NCI-H1436 treated with DMSO at 0.1 percent for 48 hours (cell line): ENCODE results near the gene KRTAP5-4.
"Not testable (repeated sequence)": the region's sequence is repeated elsewhere in the genome, so short reads cannot be mapped to it uniquely, and the experiment has no call there.

Experiments used
- DNase-seq: peaks from one replicate; lab custom pipeline; 2025; lab: John Stamatoyannopoulos, UW

The KRTAP5-4 gene

DNA sequence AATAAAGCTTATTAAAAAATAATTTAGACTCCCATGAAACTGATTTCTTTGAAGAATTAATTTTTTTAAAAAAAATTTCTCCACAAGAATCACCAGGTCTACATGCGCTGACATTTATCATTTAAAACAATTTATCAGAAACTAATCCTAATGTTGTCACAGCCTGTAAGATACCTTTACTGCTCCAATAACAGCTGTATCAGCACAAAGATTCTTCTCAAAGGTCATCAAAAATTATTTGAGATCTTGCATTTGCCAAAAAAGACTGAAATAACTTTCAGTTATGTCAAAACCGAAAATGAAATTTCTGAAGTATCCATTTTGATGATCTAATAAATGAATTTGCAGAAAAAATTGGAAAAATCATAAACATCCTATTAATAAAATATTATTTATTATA, 15.7 kb upstream of the KRTAP5-4 start:
- no peak for DNase-seq

DNA sequence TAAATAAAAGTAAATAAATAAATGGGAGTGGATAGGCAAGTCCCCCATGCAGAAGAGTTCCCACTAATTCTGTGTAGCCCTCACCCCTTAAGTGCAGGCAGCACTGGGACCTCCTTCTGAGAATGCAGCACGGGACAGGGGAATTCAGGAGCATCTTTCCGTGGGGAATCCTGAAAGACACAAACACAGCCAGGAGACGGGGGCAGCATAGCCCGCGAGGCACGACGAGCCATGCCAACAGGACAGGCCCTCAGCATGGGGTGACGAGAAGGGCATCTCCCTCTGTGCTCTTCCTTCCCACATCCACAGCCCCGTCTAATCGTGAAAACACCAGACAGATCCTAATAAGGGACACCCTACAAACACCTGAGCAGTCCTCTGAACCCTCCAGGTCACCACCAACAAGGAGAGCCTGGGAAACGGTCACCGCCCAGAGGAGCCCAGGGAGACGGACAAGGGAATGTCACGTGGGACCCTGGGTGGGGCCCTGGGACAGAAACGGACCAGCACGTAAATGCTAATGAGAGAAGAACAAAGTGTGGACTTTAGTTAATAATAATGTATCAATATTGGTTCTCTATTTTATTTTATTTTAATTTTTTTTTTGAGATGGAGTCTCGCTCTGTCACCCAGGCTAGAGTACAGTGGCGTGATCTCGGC, 14.5 kb upstream of the KRTAP5-4 start:
- DNase-seq, result no peak

DNA sequence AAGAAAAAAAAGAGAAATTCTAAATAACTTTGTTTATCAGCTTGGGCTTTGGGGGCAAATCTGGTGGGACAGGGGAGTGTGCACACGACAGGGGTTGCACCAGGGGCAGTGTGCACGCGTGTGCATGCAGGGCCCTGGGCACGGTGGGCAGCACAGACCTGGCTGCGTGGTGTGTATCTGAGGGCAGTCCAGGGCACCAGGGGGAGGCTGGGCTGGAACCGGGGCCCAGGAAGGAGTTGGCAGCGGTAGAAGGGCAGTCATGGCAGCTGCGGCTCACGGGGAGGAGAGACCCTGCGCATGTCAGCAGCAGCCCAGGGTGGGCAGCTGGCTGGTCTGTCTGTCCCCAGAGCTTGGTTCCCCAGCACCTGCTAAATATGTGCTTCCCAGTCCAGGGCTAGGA, 11.9 kb upstream of the KRTAP5-4 start:
- DNase-seq, result no peak

DNA sequence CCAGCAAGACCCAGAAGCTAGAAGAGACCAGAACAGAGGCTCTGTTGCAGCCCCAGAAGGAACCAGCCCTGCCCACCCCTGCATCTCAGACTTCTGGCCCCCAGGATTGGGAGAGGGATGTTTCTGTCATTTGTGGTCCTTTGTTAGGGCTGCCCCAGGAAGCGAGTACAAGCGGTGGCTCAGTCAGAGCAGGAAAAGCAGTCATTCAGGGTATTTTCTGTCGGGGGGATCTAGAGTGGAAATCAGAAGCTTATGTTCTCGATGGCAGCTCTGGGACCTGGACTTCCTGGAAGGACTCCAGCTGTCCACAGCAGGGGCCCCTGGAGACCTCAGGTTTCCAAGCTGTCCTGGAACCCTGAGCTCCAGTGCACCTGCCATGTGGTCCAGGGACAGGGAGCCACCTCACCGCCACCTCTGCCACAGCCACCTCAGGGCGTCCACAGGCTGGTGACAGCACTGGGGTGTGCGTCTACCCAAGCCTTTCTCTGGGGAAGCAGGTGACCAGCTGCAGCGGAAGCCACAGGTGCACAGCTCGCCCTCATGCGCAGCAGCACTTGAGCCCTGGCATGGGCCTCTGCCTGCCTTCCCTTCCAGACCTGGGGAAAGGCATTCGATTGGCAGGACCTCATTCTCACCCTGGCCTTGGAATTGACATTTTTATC, 10.2 kb upstream of the KRTAP5-4 start:
- DNase-seq, result no peak

DNA sequence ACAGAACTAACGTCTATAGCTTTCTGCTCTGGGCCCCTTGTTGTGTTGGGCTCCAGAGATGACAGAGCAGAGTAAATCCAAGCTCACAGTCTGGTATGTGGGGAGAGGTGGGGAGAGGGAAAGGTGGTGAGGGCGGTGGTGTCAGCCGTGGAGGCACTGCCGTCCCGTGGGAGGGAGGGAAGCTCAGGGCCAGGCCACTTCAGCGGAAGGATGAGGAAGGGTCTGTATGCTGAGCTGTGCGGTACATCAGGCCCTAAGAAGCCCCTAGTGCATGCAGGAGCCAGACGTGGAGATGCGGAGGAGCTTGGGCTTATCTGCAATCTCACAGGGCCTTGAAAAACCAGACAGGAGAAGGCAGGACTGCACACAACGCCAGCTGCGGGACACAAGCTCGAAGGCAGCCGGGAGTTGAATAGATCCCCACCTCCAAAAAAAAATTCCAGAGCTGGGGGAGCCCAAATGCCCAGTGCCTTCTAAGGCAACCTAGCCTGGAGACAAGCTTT, 9.2 kb upstream of the KRTAP5-4 start:
- DNase-seq, result no peak

DNA sequence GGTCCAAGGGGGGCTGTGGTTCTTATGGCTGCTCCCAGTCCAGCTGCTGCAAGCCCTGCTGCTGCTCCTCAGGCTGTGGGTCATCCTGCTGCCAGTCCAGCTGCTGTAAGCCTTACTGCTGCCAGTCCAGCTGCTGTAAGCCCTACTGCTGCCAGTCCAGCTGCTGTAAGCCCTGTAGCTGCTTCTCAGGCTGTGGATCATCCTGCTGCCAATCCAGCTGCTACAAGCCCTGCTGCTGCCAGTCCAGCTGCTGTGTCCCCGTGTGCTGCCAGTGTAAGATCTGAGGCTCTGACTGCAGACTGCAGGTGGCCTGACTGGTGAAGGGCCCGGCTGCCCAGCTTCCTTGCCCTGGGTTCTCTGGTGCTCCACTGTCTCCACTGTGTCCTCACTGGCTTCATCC, 8.3 kb upstream of the KRTAP5-4 start:
- no peak for DNase-seq

DNA sequence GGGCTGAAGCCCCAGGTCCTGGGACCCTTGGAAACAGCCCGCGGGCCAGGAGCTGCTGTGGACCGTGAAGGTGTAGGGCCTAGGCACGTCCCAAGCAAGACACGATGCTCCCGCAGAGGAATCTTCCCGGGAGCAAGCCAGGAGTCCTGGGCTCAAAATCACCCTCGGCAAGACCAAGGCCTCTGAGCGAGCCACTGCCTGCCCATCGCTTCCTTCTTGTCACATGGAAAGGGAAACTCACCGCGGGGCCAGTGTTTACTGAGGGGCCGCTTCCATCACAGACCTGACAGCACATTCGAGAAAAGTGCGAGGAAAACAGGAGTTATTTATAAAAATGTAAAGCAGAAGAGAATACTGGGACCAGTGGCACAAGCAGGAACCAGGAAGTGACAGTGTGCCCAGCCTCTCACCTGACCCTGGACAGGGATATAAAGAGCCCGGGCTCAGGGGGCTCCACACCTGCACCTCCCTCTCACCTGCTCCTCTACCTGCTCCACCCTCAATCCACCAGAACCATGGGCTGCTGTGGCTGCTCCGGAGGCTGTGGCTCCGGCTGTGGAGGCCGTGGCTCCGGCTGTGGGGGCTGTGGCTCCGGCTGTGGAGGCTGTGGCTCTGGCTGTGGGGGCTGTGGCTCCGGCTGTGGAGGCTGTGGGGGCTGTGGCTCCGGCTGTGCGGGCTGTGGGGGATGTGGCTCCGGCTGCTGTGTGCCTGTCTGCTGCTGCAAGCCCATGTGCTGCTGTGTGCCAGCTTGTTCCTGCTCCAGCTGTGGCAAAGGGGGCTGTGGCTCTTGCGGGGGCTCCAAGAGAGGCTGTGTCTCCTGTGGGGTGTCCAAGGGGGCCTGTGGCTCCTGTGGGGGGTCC, 7.6 kb upstream of the KRTAP5-4 start, which contains the start of gene KRTAP5-5:
Gene KRTAP5-5 (plus strand): TSS at position 450 of the 860 bp plus-strand sequence. CDS start 66 bp downstream, at position 516.
- DNase-seq, result no peak

DNA sequence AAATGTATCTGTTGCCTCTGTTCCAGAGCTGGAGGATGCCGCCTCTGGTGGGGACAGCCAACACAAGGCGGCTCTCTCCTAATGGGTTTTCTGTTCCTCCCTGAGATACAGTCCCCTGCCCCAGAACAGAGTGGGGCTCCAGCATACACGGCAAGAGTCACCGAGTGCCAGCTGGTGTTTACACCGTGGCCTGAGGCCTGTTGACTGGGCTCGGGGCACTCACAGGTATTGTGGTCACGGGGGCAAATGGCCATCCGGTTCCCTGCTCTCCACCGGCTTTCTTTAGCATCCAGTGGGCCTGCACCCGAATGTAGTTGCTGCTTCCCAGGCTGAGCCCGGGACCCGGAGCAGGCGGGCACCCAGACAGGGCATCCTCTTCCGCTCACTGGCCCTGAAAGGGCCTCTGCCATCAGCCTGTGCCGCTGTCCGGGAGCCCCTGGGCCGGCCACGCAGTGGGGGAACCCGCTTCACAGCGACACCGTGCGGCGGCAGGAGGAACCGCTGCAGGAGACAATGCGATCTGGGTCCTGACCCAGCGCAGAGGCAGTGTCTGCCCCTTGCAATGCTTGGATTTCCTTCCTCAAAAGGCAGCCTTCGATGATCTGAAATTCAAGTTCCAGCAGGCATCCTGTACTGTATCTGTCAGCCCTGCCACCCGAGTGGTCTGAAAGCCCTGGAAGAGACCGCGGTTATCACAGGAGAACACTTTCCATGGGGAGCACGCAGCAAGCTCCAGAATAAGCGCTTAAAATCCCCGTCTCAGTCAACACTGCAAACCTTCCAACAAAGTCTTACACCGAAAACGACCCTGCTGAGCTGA, 6.8 kb upstream of the KRTAP5-4 start:
- no peak for DNase-seq

DNA sequence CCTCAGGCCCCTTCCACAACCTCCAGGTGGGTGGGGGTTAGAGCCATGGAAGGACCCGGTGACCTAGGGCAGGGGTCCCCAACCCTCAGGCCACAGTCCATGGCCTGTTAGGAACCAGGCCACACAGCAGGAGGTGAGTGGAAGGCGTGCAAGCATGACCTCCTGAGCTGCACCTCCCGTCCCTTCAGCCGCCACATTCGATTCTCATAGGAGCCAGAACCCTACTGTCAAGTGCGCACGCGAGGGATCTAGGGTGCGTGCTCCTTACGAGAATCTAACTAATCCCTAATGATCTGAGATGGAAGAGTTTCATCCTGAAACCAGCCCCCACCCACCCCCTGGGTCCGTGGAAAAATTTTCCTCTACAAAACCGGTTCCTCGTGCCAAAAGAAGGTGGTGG, 3.6 kb upstream of the KRTAP5-4 start:
- no peak for DNase-seq

DNA sequence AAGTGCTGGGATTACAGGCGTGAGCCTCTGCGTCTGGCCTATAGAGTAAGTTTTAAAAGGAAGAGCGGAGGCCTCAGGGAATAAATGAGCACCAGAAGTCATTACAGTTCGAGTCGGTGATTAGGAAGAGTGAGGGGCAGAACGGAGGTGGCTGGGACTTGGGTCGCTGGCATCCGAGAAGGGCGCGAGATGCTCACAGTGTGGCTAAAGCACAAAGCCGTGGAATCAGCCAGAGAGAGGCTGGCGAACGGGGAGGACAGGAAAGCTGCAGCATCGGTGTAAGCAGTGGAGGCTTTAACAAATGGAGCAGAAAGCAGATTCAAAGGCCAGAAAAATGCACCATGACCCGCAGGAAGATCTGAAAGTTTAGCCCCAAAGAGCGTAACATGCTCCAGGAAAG, 2.7 kb upstream of the KRTAP5-4 start:
- no peak for DNase-seq

DNA sequence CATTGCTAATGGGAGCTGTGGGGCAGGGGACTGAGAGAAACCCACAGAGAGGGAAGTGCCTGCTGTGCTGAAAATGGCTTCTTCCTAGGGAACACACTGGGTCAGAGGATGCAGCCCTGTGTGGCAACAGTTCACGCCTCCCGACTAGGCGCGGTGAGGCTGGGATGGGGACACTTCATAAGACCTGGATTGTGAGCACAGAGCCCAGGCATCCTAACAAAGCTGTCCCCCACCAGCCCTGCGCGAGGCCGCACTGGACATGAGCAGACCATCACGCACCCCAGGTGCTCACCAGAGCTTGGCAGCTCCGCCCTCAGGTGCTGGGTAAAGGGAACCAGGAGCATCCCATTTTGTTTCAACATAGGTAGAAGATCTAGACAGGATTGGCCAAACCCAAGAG, 1.8 kb upstream of the KRTAP5-4 start:
- DNase-seq, result no peak

DNA sequence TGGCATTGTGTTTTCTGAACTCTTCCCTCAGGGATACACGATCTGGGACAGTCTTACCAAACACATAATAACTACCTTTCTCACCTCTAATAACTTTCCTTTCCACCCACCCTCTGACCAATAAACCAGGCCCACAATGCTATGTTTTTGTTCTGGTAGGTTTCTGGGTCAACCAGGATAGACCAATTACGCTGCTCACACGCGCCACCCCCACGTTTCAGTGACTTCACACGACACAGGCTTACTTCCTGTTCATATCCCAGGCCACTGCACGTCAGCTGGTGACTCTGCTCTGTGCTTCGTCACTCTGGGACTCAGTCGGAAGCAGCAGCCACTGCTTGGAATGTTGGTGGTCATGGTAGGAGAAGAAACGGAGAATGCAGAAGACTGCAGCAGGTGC, 2.5 kb downstream of the KRTAP5-4 start:
- no peak for DNase-seq

DNA sequence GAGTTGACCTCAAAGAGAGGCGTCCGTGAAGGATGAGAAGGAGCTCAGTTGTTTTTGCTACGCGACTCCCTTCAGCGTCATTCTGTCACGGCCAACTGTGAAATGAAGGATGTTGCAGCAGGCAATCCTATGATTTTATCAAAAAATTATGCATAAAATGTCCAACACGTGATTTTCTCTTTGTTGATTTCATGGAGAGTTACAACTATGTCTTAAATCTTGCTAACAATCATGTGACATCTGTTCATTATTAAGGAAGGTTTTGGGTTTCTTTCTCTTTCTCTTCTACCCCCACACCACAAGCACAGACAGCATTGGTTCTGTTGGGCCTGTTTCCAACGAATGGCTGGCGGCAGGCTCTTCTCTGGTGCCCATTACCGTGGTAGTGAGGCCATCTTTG, 3.7 kb downstream of the KRTAP5-4 start:
- no peak for DNase-seq

DNA sequence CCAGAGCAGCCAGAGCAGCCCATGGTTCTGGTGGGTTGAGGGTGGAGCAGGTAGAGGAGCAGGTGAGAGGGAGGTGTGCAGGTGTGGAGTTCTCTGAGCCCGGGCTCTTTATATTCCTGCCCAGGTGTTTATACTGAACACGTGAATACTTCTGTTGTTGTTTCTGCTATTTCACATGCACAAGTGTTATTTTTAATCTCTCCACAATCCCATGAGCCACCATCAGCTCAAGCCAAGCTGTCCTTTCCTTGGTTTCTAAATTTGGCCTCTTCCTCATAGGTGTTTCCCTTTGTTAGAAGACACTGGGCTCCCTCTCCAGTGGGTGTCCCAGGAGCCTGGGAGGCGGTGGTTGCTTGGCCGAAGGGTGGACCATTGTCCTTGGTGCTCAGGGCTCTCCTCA, 13.6 kb downstream of the KRTAP5-4 start, which contains the start of gene KRTAP5-3:
Gene KRTAP5-3 (minus strand): TSS at position 101 of the 400 bp plus-strand sequence. CDS start 78 bp downstream, at position 23.
- no peak for DNase-seq

DNA sequence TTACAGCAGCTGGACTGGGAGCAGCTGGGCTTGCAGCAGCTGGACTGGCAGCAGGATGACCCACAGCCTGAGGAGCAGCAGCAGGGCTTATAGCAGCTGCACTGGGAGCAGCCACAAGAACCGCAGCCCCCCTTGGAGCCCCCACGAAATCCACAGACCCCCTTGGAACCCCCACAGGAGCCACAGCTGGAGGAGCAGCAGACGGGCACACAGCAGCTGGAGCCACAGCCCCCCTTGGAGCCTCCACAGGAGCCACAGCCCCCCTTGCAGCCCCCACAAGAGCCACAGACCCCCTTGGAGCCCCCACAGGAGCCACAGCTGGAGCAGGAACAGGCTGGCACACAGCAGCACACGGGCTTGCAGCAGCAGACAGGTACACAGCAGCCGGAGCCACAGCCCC, 14.0 kb downstream of the KRTAP5-4 start:
- not testable (repeated sequence) for DNase-seq

DNA sequence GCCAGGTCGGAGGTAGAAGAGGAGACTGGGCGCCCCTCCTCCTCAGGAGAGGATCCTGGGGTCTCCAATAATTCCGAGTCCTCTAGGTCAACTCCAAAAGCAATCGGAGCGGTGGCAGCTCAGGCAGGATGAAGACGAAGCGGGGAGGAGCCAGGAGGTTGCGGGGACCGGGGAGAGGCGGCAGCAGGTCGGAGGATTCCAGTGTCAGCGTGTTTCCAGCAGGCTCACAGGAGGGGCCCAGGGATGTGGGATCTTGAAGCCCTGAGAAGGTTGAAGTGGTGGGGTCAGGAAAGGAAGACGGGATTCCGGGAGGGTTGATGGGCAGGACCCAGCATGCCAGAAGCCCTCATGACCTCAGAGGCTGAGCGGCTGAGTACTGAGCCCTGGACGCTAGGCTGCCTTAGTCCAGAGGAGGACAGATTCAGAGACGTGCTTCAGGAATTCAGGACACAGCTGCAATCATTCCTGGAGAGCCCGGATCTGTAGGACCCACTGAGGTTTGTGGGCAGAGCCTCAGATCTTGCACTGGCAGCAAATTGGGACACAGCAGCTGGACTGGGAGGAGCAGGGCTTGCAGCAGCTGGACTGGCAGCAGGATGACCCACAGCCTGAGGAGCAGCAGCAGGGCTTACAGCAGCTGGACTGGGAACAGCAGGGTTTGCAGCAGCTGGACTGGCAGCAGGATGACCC, 14.6 kb downstream of the KRTAP5-4 start:
- DNase-seq, result not testable (repeated sequence)

DNA sequence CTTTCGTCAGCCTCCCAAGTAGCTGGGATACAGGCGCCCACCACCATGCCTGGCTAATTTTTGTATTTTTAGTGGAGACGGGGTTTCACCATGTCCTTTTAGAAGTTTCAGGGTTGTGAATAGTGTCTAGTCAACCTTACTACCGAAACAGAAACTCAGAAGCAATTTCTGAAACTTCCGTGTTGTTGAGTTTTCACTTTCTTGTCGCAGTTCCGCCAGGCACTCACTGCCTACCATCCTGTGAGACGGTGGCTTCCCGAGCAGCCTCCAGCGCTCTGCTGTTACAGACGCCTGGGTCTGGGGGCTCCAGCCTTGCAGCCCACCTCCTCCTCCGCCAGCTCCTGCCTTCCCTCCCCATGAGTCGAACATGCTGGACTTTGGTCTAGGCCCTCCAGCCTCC, 16.0 kb downstream of the KRTAP5-4 start:
- DNase-seq, result not testable (repeated sequence)

DNA sequence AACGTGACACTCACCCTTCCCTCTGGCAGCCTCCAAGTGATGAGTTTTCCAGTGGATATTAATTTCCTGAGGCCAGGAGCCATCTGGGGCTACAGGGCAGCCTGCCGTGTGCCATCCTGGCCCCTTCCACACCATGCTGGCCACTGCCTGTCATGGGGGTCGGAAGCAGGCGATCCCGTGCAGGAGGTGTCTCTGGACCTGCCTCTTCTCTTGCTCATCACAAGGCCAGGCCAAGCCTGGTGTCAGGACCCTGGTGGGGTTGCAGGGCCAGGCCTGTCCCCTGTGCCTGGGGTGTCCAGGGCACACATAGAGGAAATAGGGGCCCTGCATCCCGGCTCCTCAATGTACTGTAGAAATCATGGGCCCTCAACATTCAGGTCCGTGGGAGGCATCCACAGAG, 17.2 kb downstream of the KRTAP5-4 start:
- no peak for DNase-seq

DNA sequence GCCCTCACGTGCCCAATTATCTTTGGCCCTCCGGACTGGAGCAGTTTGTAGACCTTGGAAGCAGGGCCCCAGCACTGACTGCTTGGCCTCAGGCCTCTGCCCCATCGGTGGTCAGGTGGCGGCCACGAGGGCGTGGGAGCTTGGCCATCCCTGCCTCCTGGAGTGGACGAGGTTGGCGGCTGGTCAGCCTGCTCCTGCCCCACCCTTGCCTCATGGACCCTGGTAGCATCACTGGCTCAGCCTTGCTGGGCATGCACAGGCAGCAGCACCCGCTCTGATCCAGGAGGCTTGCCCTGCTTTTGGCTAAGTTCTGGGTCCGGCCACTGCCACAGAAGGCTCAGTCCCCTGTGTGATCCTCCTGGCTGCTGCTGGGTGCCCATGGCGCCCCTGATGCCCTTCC, 17.8 kb downstream of the KRTAP5-4 start:
- DNase-seq, result no peak

DNA sequence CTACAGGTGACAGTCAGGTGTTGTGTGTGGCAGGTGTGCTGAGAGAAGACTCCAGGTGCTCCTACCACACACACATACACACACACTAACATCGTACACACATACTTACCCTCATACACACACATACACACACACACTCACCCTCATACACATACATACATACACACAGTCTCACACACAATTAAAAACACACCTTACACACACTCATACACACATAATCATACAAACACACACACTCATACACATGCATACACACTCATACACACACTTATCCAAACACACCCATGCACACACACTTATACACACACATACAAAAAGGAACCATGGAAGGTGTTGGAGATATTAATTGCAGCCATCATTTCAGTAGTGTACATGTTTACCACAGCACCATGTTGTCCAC, 18.3 kb downstream of the KRTAP5-4 start:
- DNase-seq, result no peak

DNA sequence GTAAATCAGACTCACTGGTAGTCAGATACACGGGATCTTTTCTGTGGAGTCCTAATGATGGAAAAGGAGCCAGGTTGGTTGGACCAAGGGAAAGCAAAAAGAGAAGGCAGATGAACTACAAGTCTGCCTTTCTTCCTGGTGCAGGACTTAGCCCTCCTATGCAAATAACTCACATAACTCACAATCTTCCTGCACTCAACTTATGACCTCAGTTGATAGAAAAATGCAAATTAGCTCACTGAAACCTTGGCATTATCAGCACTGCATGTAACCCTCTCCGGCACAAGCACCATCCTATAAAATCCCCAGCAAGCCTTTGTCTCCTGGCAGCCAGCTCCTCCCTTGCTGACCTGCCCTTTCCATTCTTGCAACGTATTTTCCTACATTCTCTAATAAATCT, 20.3 kb downstream of the KRTAP5-4 start:
- not testable (repeated sequence) for DNase-seq
